B cell (primary cell): Measurements from ENCODE around the gene AMFR.

Source experiments
- CTCF ChIP-seq: fragments of 200-600 bp; IDR thresholded peaks from one replicate; pipeline ENCODE4 v1.8.0; 2022; ENCODE audit warnings: antibody characterized with exemption, mild to moderate bottlenecking
- EZH2 ChIP-seq: IDR thresholded peaks from 2 replicates; pipeline ENCODE4 v1.6.1; 2012; ENCODE audit warnings: borderline replicate concordance, low read depth, mild to moderate bottlenecking, moderate library complexity, low read length; ENCODE audit not compliant: insufficient read depth, poor library complexity, severe bottlenecking

GRCh38 chr16:56355221-56355620 is 70.1 kb downstream of the AMFR start:
- TF ChIP-seq CTCF (no peak), EZH2 (no peak)
